Astrocyte (in vitro differentiated cells and primary cell): ENCODE data around the gene MAPKAP1.

Source experiments
- EZH2 ChIP-seq: IDR thresholded peaks from 2 replicates; pipeline ENCODE4 v1.6.1; 2012; ENCODE audit warnings: mild to moderate bottlenecking, low read length, inconsistent platforms; ENCODE audit not compliant: insufficient read depth
- TF ChIP-seq, protein P1 (sequence below): IDR thresholded peaks from 2 replicates; pipeline ENCODE4 v1.5.1; 2011; ENCODE audit warnings: low read depth, mild to moderate bottlenecking, inconsistent platforms, low read length, moderate library complexity; ENCODE audit not compliant: insufficient read depth

DNA sequence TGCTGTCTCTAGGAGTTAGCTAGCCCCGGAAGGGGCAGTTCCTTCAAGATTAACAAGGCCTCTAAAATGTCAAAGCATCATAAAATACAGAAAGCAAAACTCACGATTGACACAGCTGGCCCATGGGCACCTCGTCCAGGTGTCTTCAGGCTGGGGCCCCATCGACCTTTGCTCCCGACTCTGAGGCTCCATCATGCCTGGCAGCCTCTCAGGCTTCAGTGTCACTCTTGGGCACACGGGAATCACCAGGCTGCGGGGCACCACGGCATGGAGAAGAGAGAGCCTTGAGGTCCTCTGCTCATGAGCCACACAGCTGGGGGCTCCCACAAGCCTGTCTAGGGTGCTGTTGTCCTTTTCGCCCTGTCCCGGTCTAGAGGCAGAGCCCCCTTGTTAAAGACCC is 284.2 kb downstream of the MAPKAP1 start:
- TF ChIP-seq, protein P1, sequence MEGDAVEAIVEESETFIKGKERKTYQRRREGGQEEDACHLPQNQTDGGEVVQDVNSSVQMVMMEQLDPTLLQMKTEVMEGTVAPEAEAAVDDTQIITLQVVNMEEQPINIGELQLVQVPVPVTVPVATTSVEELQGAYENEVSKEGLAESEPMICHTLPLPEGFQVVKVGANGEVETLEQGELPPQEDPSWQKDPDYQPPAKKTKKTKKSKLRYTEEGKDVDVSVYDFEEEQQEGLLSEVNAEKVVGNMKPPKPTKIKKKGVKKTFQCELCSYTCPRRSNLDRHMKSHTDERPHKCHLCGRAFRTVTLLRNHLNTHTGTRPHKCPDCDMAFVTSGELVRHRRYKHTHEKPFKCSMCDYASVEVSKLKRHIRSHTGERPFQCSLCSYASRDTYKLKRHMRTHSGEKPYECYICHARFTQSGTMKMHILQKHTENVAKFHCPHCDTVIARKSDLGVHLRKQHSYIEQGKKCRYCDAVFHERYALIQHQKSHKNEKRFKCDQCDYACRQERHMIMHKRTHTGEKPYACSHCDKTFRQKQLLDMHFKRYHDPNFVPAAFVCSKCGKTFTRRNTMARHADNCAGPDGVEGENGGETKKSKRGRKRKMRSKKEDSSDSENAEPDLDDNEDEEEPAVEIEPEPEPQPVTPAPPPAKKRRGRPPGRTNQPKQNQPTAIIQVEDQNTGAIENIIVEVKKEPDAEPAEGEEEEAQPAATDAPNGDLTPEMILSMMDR = no peak
- TF ChIP-seq EZH2 = no peak
